Activated CD4-positive, alpha-beta memory T cell treated with anti-CD3 and anti-CD28 coated beads, Interleukin-2, amount 10 ng/mL, durations not matched to agents 7 days and 5 days (primary cell): ENCODE results near the gene AHRR. TPM values are rescaled to one million over a fixed set of nuclear protein-coding genes. Genes with fewer than 3 reads are reported as not detected.

Experiments
- CTCF ChIA-PET: fragments of 350-600 bp; sonication (Branson Sonifier 250); formaldehyde crosslinking; loops from one replicate; lab custom pipeline; 2021; ENCODE audit warnings: antibody characterized with exemption, inconsistent platforms; lab: Charles Lee
- POLR2A ChIA-PET: fragments of 350-600 bp; sonication (Branson Sonifier 250); formaldehyde crosslinking; loops from one replicate; lab custom pipeline; 2021; ENCODE audit warnings: antibody characterized with exemption; lab: Charles Lee
- DNase-seq: peaks from one replicate; pipeline ENCODE4 v3.0.0-alpha.2; 2020
- H3K27ac Mint-ChIP-seq: one replicate; pipeline ENCODE4 v1.8.0; 2021; ENCODE audit warnings: mild to moderate bottlenecking, mixed read lengths
- H3K27me3 Mint-ChIP-seq: one replicate; pipeline ENCODE4 v1.8.0; 2021; ENCODE audit warnings: mixed read lengths
- H3K36me3 Mint-ChIP-seq: one replicate; pipeline ENCODE4 v1.8.0; 2021; ENCODE audit warnings: low read depth, mixed read lengths
- H3K4me1 Mint-ChIP-seq: one replicate; pipeline ENCODE4 v1.8.0; 2021; ENCODE audit warnings: mixed read lengths
- H3K4me3 Mint-ChIP-seq: one replicate; pipeline ENCODE4 v1.8.0; 2021; ENCODE audit warnings: mild to moderate bottlenecking, mixed read lengths
- H3K9me3 Mint-ChIP-seq: one replicate; pipeline ENCODE4 v1.8.0; 2021; ENCODE audit warnings: mixed read lengths
- total RNA-seq, 2 experiments: library from RNA; stranded (reverse); gene quantifications; one replicate each; pipeline ENCODE4 v1.2.3, GENCODE V29; 2021

The AHRR gene
- total RNA-seq, 2 experiments from 2014 or later, result 23.6 to 24.6 TPM

- Mint-ChIP-seq H3K36me3 (peaks cover 22% of the 10 kb centered on the region), H3K4me3 (no peak overlapping the region), H3K27ac (no peak overlapping the region), H3K4me1 (peaks cover 7% of the 10 kb centered on the region), H3K27me3 (no peaks in the 10 kb centered on the region), H3K9me3 (no peaks in the 10 kb centered on the region)
- POLR2A ChIA-PET, result interaction anchor here (1.2 to 1.3 kb wide), 2 partner anchors 11 to 18 kb away, joined by 3 to 5 read pairs; no protein-coding TSS in a partner anchor
- CTCF ChIA-PET, result interaction anchor here (1.4 kb wide), 1 partner anchor 8 kb away, joined by 3 read pairs; no protein-coding TSS in a partner anchor
- peak; percentile 13 for DNase-seq
These were observed 33.3 kb downstream of the AHRR start for GRCh38 chr5:354581-355378.

- H3K27ac Mint-ChIP-seq, result no peak overlapping the region
- H3K27me3 Mint-ChIP-seq, result no peaks in the 10 kb centered on the region
- H3K4me3 Mint-ChIP-seq, result no peak overlapping the region
- H3K9me3 Mint-ChIP-seq, result no peaks in the 10 kb centered on the region
- ChIA-PET CTCF (interaction anchor here (1.4 kb wide), 1 partner anchor 9 kb away, joined by 3 read pairs; no protein-coding TSS in a partner anchor), POLR2A (no interaction called here)
- H3K36me3 Mint-ChIP-seq, result peaks cover 21% of the 10 kb centered on the region
- H3K4me1 Mint-ChIP-seq, result peaks cover 7% of the 10 kb centered on the region
- DNase-seq, result no peak
These were observed 33.9 kb downstream of the AHRR start for GRCh38 chr5:355379-355935.

- Mint-ChIP-seq H3K27ac (no peak overlapping the region), H3K4me3 (no peak overlapping the region), H3K27me3 (no peaks in the 10 kb centered on the region), H3K4me1 (peaks cover 4% of the 10 kb centered on the region), H3K36me3 (peaks cover 19% of the 10 kb centered on the region), H3K9me3 (no peaks in the 10 kb centered on the region)
- POLR2A ChIA-PET, result no interaction called here
- no peak for DNase-seq
- CTCF ChIA-PET, result interaction anchor here (1.4 kb wide), 1 partner anchor 9 kb away, joined by 3 read pairs; no protein-coding TSS in a partner anchor
These were observed 34.4 kb downstream of the AHRR start for GRCh38 chr5:355958-356357.

- Mint-ChIP-seq H3K36me3 (peaks cover 46% of the 10 kb centered on the region), H3K27me3 (no peaks in the 10 kb centered on the region), H3K27ac (no peak overlapping the region), H3K4me3 (no peak overlapping the region), H3K9me3 (peaks cover 3% of the 10 kb centered on the region), H3K4me1 (peaks cover 1% of the 10 kb centered on the region)
- no peak for DNase-seq
- POLR2A ChIA-PET, result interaction anchor here (0.8 kb wide), 1 partner anchor 9 kb away, joined by 3 read pairs; no protein-coding TSS in a partner anchor
- CTCF ChIA-PET, result no interaction called here
These were observed 37.9 kb downstream of the AHRR start for GRCh38 chr5:359301-359897.

- H3K27ac Mint-ChIP-seq, result no peak overlapping the region
- CTCF ChIA-PET, result no interaction called here
- POLR2A ChIA-PET, result interaction anchor here (0.8 kb wide), 1 partner anchor 8 kb away, joined by 3 read pairs; no protein-coding TSS in a partner anchor
- peaks cover 1% of the 10 kb centered on the region for H3K4me1 Mint-ChIP-seq
- H3K27me3 Mint-ChIP-seq, result no peaks in the 10 kb centered on the region
- H3K36me3 Mint-ChIP-seq, result peaks cover 50% of the 10 kb centered on the region
- H3K9me3 Mint-ChIP-seq, result peaks cover 6% of the 10 kb centered on the region
- peak; percentile 14 for DNase-seq
- no peak overlapping the region for H3K4me3 Mint-ChIP-seq
These were observed 38.9 kb downstream of the AHRR start for GRCh38 chr5:360257-361027.

GRCh38 chr5:362189-362588 is 40.7 kb downstream of the AHRR start:
- CTCF ChIA-PET, result no interaction called here
- Mint-ChIP-seq H3K4me3 (no peak overlapping the region), H3K9me3 (peaks cover 6% of the 10 kb centered on the region), H3K4me1 (peaks cover 3% of the 10 kb centered on the region), H3K27me3 (no peaks in the 10 kb centered on the region), H3K36me3 (peaks cover 52% of the 10 kb centered on the region), H3K27ac (no peak overlapping the region)
- no peak for DNase-seq
- POLR2A ChIA-PET, result interaction anchor here (1.3 to 1.5 kb wide), 3 partner anchors 9 to 28 kb away, joined by 3 to 8 read pairs (median 4); no protein-coding TSS in a partner anchor

- no peaks in the 10 kb centered on the region for H3K27me3 Mint-ChIP-seq
- H3K4me1 Mint-ChIP-seq, result peaks cover 9% of the 10 kb centered on the region
- H3K4me3 Mint-ChIP-seq, result no peak overlapping the region
- CTCF ChIA-PET, result interaction anchor here (0.6 to 1.5 kb wide), 2 partner anchors 40 to 42 kb away, joined by 3 to 4 read pairs; partner anchors contain the start of gene AHRR
- DNase-seq, result peak; percentile 11
- no peak overlapping the region for H3K27ac Mint-ChIP-seq
- peaks cover 55% of the 10 kb centered on the region for H3K36me3 Mint-ChIP-seq
- peaks cover 6% of the 10 kb centered on the region for H3K9me3 Mint-ChIP-seq
- POLR2A ChIA-PET, result interaction anchor here (1.5 kb wide), 1 partner anchor 10 kb away, joined by 3 read pairs; no protein-coding TSS in a partner anchor
These were observed 41.7 kb downstream of the AHRR start for GRCh38 chr5:362978-363765.

- ChIA-PET CTCF (no interaction called here), POLR2A (no interaction called here)
- Mint-ChIP-seq H3K4me1 (peaks cover 22% of the 10 kb centered on the region), H3K9me3 (peaks cover 6% of the 10 kb centered on the region), H3K4me3 (no peak overlapping the region), H3K27me3 (no peaks in the 10 kb centered on the region), H3K27ac (no peak overlapping the region), H3K36me3 (peaks cover 59% of the 10 kb centered on the region)
- DNase-seq, result no peak
These were observed 43.0 kb downstream of the AHRR start for GRCh38 chr5:364497-364896.

- DNase-seq, result peak; percentile 6
- no peak overlapping the region for H3K4me3 Mint-ChIP-seq
- H3K27ac Mint-ChIP-seq, result no peak overlapping the region
- H3K36me3 Mint-ChIP-seq, result peaks cover 45% of the 10 kb centered on the region
- peaks cover 6% of the 10 kb centered on the region for H3K9me3 Mint-ChIP-seq
- POLR2A ChIA-PET, result interaction anchor here (0.9 kb wide), 1 partner anchor 105 kb away, joined by 3 read pairs; no protein-coding TSS in a partner anchor
- H3K4me1 Mint-ChIP-seq, result peaks cover 42% of the 10 kb centered on the region
- CTCF ChIA-PET, result interaction anchor here (1.1 kb wide), 1 partner anchor 48 kb away, joined by 3 read pairs; no protein-coding TSS in a partner anchor
- no peaks in the 10 kb centered on the region for H3K27me3 Mint-ChIP-seq
These were observed 45.2 kb downstream of the AHRR start for GRCh38 chr5:366541-367357.

GRCh38 chr5:367358-368130 is 46.0 kb downstream of the AHRR start:
- POLR2A ChIA-PET, result interaction anchor here (0.9 to 2.0 kb wide), 4 partner anchors 11 to 104 kb away, joined by 3 to 14 read pairs (median 10); no protein-coding TSS in a partner anchor
- peaks cover 6% of the 10 kb centered on the region for H3K9me3 Mint-ChIP-seq
- H3K36me3 Mint-ChIP-seq, result peaks cover 37% of the 10 kb centered on the region
- no peaks in the 10 kb centered on the region for H3K27me3 Mint-ChIP-seq
- DNase-seq, result peak; percentile 6
- CTCF ChIA-PET, result interaction anchor here (1.0 to 1.8 kb wide), 2 partner anchors 11 to 47 kb away, joined by 3 to 7 read pairs; no protein-coding TSS in a partner anchor
- no peak overlapping the region for H3K4me3 Mint-ChIP-seq
- H3K4me1 Mint-ChIP-seq, result peaks cover 50% of the 10 kb centered on the region
- H3K27ac Mint-ChIP-seq, result no peak overlapping the region
